ENCODE results near the gene EVA1C. TPM values are rescaled to one million over a fixed set of nuclear protein-coding genes. Genes with fewer than 3 reads are reported as not detected.
"Not testable (repeated sequence)": the region's sequence is repeated elsewhere in the genome, so short reads cannot be mapped to it uniquely, and the experiment has no call there.

The EVA1C gene
- total RNA-seq, 1 experiment from 2014 or later, result 0.98 TPM

DNA sequence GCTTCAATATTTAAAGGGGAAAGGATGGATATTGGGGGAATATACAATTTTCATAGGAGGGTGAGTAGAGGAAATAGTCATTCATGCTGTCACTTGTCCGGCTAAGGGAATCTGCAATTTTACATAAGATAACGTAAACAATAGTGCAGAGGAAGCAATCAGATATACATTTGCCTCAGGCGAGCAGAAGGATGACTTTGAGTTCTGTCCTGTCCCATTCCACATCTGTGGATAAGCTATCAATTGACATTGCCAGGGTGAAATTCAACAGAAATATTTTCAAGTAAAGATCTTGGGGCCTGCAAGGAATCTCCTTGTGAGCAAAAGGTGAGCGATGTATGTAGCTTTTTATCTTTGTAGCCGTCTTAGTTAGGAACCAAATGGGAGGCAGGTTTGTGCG, 32.6 kb downstream of the EVA1C start:
- H2BK5ac ChIP-seq (ENCODE audit: insufficient read length, low read length), result no peak overlapping the region
- no peaks in the 10 kb centered on the region; the same call in 1 of the 2 replicates for H3K4me1 ChIP-seq (ENCODE audit: insufficient read depth, low read length)
- H3K79me2 ChIP-seq (ENCODE audit: insufficient read depth, low read length), result no peaks in the 10 kb centered on the region

DNA sequence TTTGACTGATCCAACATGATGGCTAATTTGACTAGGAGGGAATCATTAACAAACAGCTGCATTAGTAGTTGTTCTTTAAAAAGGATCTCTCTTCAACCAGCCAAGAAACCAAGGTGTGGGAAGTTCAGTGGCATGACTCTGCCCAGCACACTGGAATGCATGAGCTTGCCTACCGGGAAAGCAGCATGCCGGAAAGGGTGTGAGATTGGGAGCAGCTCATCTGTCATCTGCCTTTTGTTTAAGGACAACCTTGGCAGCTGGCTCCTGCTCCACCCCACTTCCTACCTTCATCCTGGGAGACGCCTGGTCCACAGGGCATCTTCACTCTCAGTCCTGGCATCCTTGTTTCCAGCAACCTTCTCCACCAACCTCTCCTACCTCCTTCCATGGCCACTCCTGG, 33.9 kb downstream of the EVA1C start:
- H3K56ac ChIP-seq (ENCODE audit: insufficient read length, low read depth, low read length); H2BK12ac ChIP-seq (ENCODE audit: insufficient read length, low read depth, low read length); H3K27me3 ChIP-seq (ENCODE audit: insufficient read depth, low read length); H4K20me1 ChIP-seq (ENCODE audit: control insufficient read depth, insufficient read depth, insufficient read length); H3K4ac ChIP-seq (ENCODE audit: low read depth, low read length); H2BK120ac ChIP-seq (ENCODE audit: low read depth, low read length, poor library complexity, severe bottlenecking); H2BK20ac ChIP-seq (ENCODE audit: low read depth, low read length, poor library complexity, severe bottlenecking); H2BK15ac ChIP-seq (ENCODE audit: low read depth, low read length); H3K23ac ChIP-seq (ENCODE audit: insufficient read length, low read depth, low read length); H3K4me1 Mint-ChIP-seq; H3T11ph ChIP-seq (ENCODE audit: low read length); DNase-seq; H3K4me1 ChIP-seq (ENCODE audit: insufficient read depth, low read length); H3K79me2 ChIP-seq (ENCODE audit: insufficient read depth, low read length); H3K27ac ChIP-seq (ENCODE audit: insufficient read length, low read depth, low read length); H3K79me1 ChIP-seq (ENCODE audit: insufficient read depth, low read depth, low read length, poor library complexity, severe bottlenecking); H3K9ac ChIP-seq (ENCODE audit: extremely low read depth, insufficient read length, low read length); H2AFZ ChIP-seq (ENCODE audit: low read length); H4K5ac ChIP-seq (ENCODE audit: insufficient read length, low read depth, low read length); H3K4me2 ChIP-seq (ENCODE audit: insufficient read depth, insufficient read length, low read length); H3K4me3 Mint-ChIP-seq; H3K36me3 Mint-ChIP-seq (ENCODE audit: insufficient read depth in 1 of 3, low read depth in 3 of 3); H2AK5ac ChIP-seq (ENCODE audit: insufficient read length, low read length); H3K27me3 Mint-ChIP-seq (ENCODE audit: low read depth); H3K18ac ChIP-seq (ENCODE audit: insufficient read length, low read depth, low read length); H3K14ac ChIP-seq (ENCODE audit: insufficient read depth, low read length); H3K9me3 ChIP-seq (ENCODE audit: control insufficient read depth, low read depth, low read length); H4K8ac ChIP-seq (replicated peaks; ENCODE audit: insufficient read length, low read depth, low read length); H2BK5ac ChIP-seq (ENCODE audit: insufficient read length, low read length); H3K27ac Mint-ChIP-seq; H4K91ac ChIP-seq (ENCODE audit: insufficient read length, low read depth, low read length); H3K23me2 ChIP-seq (ENCODE audit: insufficient read length, low read depth, low read length, poor library complexity, severe bottlenecking): not testable (repeated sequence)
- H3K9me3 Mint-ChIP-seq, result peaks cover 7 to 12% of the 10 kb centered on the region in 2 experiments
- WGBS (ENCODE audit: extremely low coverage, insufficient read length, low lambda C conversion rate), result no CpG with 5 or more reads among the region's 3 CpGs

More for the DNA sequence above, 32.6 kb downstream of the EVA1C start:
- no peaks in the 10 kb centered on the region for H3K27me3 ChIP-seq (ENCODE audit: insufficient read depth, low read length)
- no peak overlapping the region for H4K8ac ChIP-seq (replicated peaks; ENCODE audit: insufficient read length, low read depth, low read length)
- no peak overlapping the region for H2AK5ac ChIP-seq (ENCODE audit: insufficient read length, low read length)
- no peak overlapping the region for H3K27ac ChIP-seq (ENCODE audit: insufficient read length, low read depth, low read length)
- H3K18ac ChIP-seq (ENCODE audit: insufficient read length, low read depth, low read length), result no peak overlapping the region
- no peak overlapping the region for H2BK20ac ChIP-seq (ENCODE audit: low read depth, low read length, poor library complexity, severe bottlenecking)
- H2BK120ac ChIP-seq (ENCODE audit: low read depth, low read length, poor library complexity, severe bottlenecking), result no peak overlapping the region
- H3K14ac ChIP-seq (ENCODE audit: insufficient read depth, low read length), result no peak overlapping the region
- no peak overlapping the region for H3K4ac ChIP-seq (ENCODE audit: low read depth, low read length)
- Mint-ChIP-seq H3K4me3 (no peak overlapping the region), H3K4me1 (no peaks in the 10 kb centered on the region), H3K27me3 (ENCODE audit: low read depth) (no peaks in the 10 kb centered on the region; the same call in none of the 2 replicates), H3K36me3 (ENCODE audit: insufficient read depth in 1 of 3, low read depth in 3 of 3) (peaks cover 6 to 7% (median 6%) of the 10 kb centered on the region in 3 experiments; a peak in 4 of 7 replicates), H3K9me3 (peaks cover 7 to 12% of the 10 kb centered on the region in 2 experiments), H3K27ac (no peak overlapping the region)
- no peak overlapping the region for H2BK15ac ChIP-seq (ENCODE audit: low read depth, low read length)
- H3T11ph ChIP-seq (ENCODE audit: low read length), result no peak overlapping the region
- WGBS (ENCODE audit: extremely low coverage, insufficient read length, low lambda C conversion rate), result no CpG with 5 or more reads among the region's 6 CpGs
- H3K4me2 ChIP-seq (ENCODE audit: insufficient read depth, insufficient read length, low read length), result no peak overlapping the region
- H3K9ac ChIP-seq (ENCODE audit: extremely low read depth, insufficient read length, low read length), result no peak overlapping the region
- H3K56ac ChIP-seq (ENCODE audit: insufficient read length, low read depth, low read length), result no peak overlapping the region
- no peaks in the 10 kb centered on the region for H3K79me1 ChIP-seq (ENCODE audit: insufficient read depth, low read depth, low read length, poor library complexity, severe bottlenecking)
- no peak overlapping the region for H2AFZ ChIP-seq (ENCODE audit: low read length)
- H2BK12ac ChIP-seq (ENCODE audit: insufficient read length, low read depth, low read length), result no peak overlapping the region
- DNase-seq, result no peak
- TF ChIP-seq, protein P1, sequence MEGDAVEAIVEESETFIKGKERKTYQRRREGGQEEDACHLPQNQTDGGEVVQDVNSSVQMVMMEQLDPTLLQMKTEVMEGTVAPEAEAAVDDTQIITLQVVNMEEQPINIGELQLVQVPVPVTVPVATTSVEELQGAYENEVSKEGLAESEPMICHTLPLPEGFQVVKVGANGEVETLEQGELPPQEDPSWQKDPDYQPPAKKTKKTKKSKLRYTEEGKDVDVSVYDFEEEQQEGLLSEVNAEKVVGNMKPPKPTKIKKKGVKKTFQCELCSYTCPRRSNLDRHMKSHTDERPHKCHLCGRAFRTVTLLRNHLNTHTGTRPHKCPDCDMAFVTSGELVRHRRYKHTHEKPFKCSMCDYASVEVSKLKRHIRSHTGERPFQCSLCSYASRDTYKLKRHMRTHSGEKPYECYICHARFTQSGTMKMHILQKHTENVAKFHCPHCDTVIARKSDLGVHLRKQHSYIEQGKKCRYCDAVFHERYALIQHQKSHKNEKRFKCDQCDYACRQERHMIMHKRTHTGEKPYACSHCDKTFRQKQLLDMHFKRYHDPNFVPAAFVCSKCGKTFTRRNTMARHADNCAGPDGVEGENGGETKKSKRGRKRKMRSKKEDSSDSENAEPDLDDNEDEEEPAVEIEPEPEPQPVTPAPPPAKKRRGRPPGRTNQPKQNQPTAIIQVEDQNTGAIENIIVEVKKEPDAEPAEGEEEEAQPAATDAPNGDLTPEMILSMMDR (conservative IDR thresholded peaks at IDR 0.05), result no peak
- no peak overlapping the region for H4K5ac ChIP-seq (ENCODE audit: insufficient read length, low read depth, low read length)
- H4K20me1 ChIP-seq (ENCODE audit: control insufficient read depth, insufficient read depth, insufficient read length), result no peaks in the 10 kb centered on the region
- no peak overlapping the region for H4K91ac ChIP-seq (ENCODE audit: insufficient read length, low read depth, low read length)
- no peak overlapping the region for H3K23ac ChIP-seq (ENCODE audit: insufficient read length, low read depth, low read length)
- H3K23me2 ChIP-seq (ENCODE audit: insufficient read length, low read depth, low read length, poor library complexity, severe bottlenecking), result no peaks in the 10 kb centered on the region
- H3K9me3 ChIP-seq (ENCODE audit: control insufficient read depth, low read depth, low read length), result no peaks in the 10 kb centered on the region
